ENCODE data around the gene MKRN2OS.

MKRN2OS gene

GRCh38 chr3:12518261-12519028 lies 26.9 kb downstream of the MKRN2OS start:
- peaks cover 0 to 3% (median 0%) of the 10 kb centered on the region in 5 experiments for H3K9me3 ChIP-seq (ENCODE audit: control extremely low read depth in 1 of 5, control insufficient read depth in 4 of 5, insufficient read depth in 2 of 5, low read depth in 1 of 5, low read length in 4 of 5)
- POLR2A ChIA-PET: no interaction called here
- H3K27me3 ChIP-seq (replicated peaks in 2 of 5; ENCODE audit: control insufficient read depth in 4 of 5, insufficient read depth in 5 of 5, low read length in 4 of 5): no peaks in the 10 kb centered on the region
- 100% methylated on average over 5 of the region's 6 CpGs for WGBS (ENCODE audit: insufficient coverage)
- no peak for DNase-seq
- no peaks in the 10 kb centered on the region for H3K4me1 ChIP-seq (ENCODE audit: control extremely low read depth in 1 of 4, control insufficient read depth in 4 of 4, insufficient read depth in 4 of 4, low read length in 3 of 4)
- CTCF ChIA-PET: no interaction called here
- H3K27ac ChIP-seq (ENCODE audit: insufficient read depth in 1 of 2, low read depth in 1 of 2, low read length in 2 of 2, poor library complexity in 1 of 2, severe bottlenecking in 2 of 2): no peak overlapping the region
- H3K36me3 ChIP-seq (ENCODE audit: control insufficient read depth in 4 of 4, insufficient read depth in 4 of 4, low read length in 3 of 4): peaks cover 16 to 53% (median 31%) of the 10 kb centered on the region in 4 experiments
- H3K4me3 ChIP-seq (ENCODE audit: control insufficient read depth in 1 of 7, extremely low read depth in 1 of 7, insufficient read depth in 4 of 7, low read depth in 2 of 7, low read length in 6 of 7): no peak overlapping the region

- no peak overlapping the region for H3K27ac ChIP-seq (ENCODE audit: insufficient read depth in 1 of 2, low read depth in 1 of 2, low read length in 2 of 2, poor library complexity in 1 of 2, severe bottlenecking in 2 of 2)
- 97% methylated on average over 5 of the region's 11 CpGs for WGBS (ENCODE audit: insufficient coverage)
- POLR2A ChIA-PET: no interaction called here
- H3K27me3 ChIP-seq (replicated peaks in 2 of 5; ENCODE audit: control insufficient read depth in 4 of 5, insufficient read depth in 5 of 5, low read length in 4 of 5): no peaks in the 10 kb centered on the region
- H3K36me3 ChIP-seq (ENCODE audit: control insufficient read depth in 4 of 4, insufficient read depth in 4 of 4, low read length in 3 of 4): peaks cover 11 to 49% (median 28%) of the 10 kb centered on the region in 4 experiments
- H3K4me1 ChIP-seq (ENCODE audit: control extremely low read depth in 1 of 4, control insufficient read depth in 4 of 4, insufficient read depth in 4 of 4, low read length in 3 of 4): no peaks in the 10 kb centered on the region
- CTCF ChIA-PET: no interaction called here
- H3K9me3 ChIP-seq (ENCODE audit: control extremely low read depth in 1 of 5, control insufficient read depth in 4 of 5, insufficient read depth in 2 of 5, low read depth in 1 of 5, low read length in 4 of 5): peaks cover 0 to 3% (median 0%) of the 10 kb centered on the region in 5 experiments
- no peak for DNase-seq
- H3K4me3 ChIP-seq (ENCODE audit: control insufficient read depth in 1 of 7, extremely low read depth in 1 of 7, insufficient read depth in 4 of 7, low read depth in 2 of 7, low read length in 6 of 7): no peak overlapping the region
Measured at GRCh38 chr3:12516873-12517272, 28.4 kb downstream of the MKRN2OS start.

DNA sequence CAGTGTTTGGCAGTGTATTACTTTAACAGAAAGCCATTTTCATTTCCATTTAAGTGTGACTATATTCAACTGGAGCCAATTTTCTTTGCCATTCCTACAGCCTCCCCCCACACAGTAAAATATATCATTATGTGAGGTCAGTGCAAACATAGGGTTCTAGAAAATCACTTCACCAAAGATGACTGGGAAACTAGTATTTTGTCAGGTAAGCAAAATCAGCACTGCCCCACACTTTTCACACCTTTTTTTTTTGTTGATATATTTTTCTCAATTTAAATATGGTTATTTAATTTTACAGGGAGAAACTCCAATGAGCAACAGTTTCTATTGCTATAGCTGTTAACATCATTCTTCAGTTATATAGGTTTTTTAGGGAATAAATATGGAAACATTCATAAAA lies 29.7 kb downstream of the MKRN2OS start:
- H3K9me3 ChIP-seq (ENCODE audit: control extremely low read depth in 1 of 5, control insufficient read depth in 4 of 5, insufficient read depth in 2 of 5, low read depth in 1 of 5, low read length in 4 of 5): no peaks in the 10 kb centered on the region
- H3K27me3 ChIP-seq (replicated peaks in 2 of 5; ENCODE audit: control insufficient read depth in 4 of 5, insufficient read depth in 5 of 5, low read length in 4 of 5): no peaks in the 10 kb centered on the region
- H3K4me3 ChIP-seq (ENCODE audit: control insufficient read depth in 1 of 7, extremely low read depth in 1 of 7, insufficient read depth in 4 of 7, low read depth in 2 of 7, low read length in 6 of 7): no peak overlapping the region
- DNase-seq: no peak
- H3K36me3 ChIP-seq (ENCODE audit: control insufficient read depth in 4 of 4, insufficient read depth in 4 of 4, low read length in 3 of 4): peaks cover 11 to 43% (median 25%) of the 10 kb centered on the region in 4 experiments
- ChIA-PET CTCF (no interaction called here), POLR2A (interaction anchor here (0.6 kb wide), 1 partner anchor 18 kb away, joined by 3 read pairs; no protein-coding TSS in a partner anchor)
- H3K4me1 ChIP-seq (ENCODE audit: control extremely low read depth in 1 of 4, control insufficient read depth in 4 of 4, insufficient read depth in 4 of 4, low read length in 3 of 4): no peaks in the 10 kb centered on the region
- H3K27ac ChIP-seq (ENCODE audit: insufficient read depth in 1 of 2, low read depth in 1 of 2, low read length in 2 of 2, poor library complexity in 1 of 2, severe bottlenecking in 2 of 2): no peak overlapping the region

DNA sequence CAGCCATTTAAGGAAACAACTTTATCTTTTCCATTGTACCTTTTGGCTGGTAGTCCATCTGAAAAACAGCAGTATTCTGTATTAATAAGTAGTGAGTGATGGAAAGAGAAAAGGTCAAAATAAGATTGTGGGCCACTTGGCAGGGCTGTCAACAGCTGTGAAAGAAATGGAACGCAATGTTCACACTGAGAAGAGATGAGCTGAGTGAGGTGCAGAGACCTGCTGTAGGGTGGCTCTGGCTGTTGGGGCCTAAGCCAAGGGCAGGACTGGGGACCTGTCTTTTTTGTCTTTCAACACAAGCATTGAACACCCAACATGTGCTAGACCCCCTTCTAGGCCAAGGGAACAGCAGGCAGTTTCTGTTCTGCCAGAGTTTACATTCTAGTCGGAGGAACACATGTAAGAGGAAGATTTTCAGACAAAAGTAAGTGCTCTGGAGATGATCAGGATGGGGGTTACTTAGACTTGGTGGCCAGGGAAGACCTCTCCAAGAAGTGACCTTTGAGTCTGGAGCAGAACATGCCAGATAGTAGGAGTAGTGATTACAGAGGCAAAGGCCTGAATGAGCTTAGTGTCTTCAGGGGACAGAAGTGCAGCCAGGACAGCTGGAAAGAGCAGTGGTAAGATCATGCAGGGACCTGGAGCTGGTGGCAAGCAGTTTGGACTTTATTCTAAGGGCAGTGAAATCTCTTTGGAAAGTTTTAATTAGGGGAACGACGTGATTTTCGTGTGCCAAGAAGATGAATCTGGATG lies 31.4 kb downstream of the MKRN2OS start:
- Histone ChIP-seq H3K36me3 (ENCODE audit: control insufficient read depth in 4 of 4, insufficient read depth in 4 of 4, low read length in 3 of 4) (peaks cover 12 to 51% (median 27%) of the 10 kb centered on the region in 4 experiments), H3K9me3 (ENCODE audit: control extremely low read depth in 1 of 5, control insufficient read depth in 4 of 5, insufficient read depth in 2 of 5, low read depth in 1 of 5, low read length in 4 of 5) (no peaks in the 10 kb centered on the region), H3K4me3 (ENCODE audit: control insufficient read depth in 1 of 7, extremely low read depth in 1 of 7, insufficient read depth in 4 of 7, low read depth in 2 of 7, low read length in 6 of 7) (no peak overlapping the region), H3K27ac (ENCODE audit: insufficient read depth in 1 of 2, low read depth in 1 of 2, low read length in 2 of 2, poor library complexity in 1 of 2, severe bottlenecking in 2 of 2) (no peak overlapping the region), H3K4me1 (ENCODE audit: control extremely low read depth in 1 of 4, control insufficient read depth in 4 of 4, insufficient read depth in 4 of 4, low read length in 3 of 4) (no peaks in the 10 kb centered on the region), H3K27me3 (replicated peaks in 2 of 5; ENCODE audit: control insufficient read depth in 4 of 5, insufficient read depth in 5 of 5, low read length in 4 of 5) (no peaks in the 10 kb centered on the region)
- ChIA-PET CTCF (interaction anchor here (0.9 to 1.6 kb wide), 2 partner anchors 12 to 14 kb away, joined by 3 read pairs; no protein-coding TSS in a partner anchor), POLR2A (no interaction called here)
- no peak for DNase-seq
- 95% methylated on average over 5 of the region's 5 CpGs for WGBS (ENCODE audit: insufficient coverage)

DNA sequence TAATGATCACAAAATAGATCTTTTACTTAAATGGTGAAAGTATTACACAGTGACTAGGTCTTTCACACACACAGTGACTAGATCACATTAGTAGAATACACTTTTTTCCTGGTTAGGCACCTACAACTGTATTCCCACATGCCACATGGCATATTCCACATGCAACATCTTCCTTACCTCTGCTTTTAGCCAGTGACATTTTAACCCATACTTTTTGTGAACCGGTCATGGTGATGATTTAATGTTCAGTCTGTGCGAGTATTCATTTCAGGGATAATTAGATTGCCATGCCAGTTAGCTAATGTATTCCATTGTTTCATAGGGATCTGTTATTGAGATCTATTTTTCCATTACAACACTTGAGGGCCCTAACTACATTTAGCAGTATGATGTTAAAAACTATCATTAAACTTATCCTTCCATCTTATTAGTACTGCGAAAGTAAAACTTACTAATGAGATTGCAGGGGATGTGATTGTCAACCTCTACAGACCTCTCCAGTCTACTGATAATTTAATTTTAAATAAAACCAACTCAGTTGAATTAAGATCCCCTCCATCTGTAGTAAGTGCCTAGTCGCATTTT lies 32.7 kb downstream of the MKRN2OS start:
- no peak for DNase-seq
- Histone ChIP-seq H3K27ac (ENCODE audit: insufficient read depth in 1 of 2, low read depth in 1 of 2, low read length in 2 of 2, poor library complexity in 1 of 2, severe bottlenecking in 2 of 2) (no peak overlapping the region), H3K4me1 (ENCODE audit: control extremely low read depth in 1 of 4, control insufficient read depth in 4 of 4, insufficient read depth in 4 of 4, low read length in 3 of 4) (no peaks in the 10 kb centered on the region), H3K4me3 (ENCODE audit: control insufficient read depth in 1 of 7, extremely low read depth in 1 of 7, insufficient read depth in 4 of 7, low read depth in 2 of 7, low read length in 6 of 7) (no peak overlapping the region), H3K9me3 (ENCODE audit: control extremely low read depth in 1 of 5, control insufficient read depth in 4 of 5, insufficient read depth in 2 of 5, low read depth in 1 of 5, low read length in 4 of 5) (no peaks in the 10 kb centered on the region), H3K36me3 (ENCODE audit: control insufficient read depth in 4 of 4, insufficient read depth in 4 of 4, low read length in 3 of 4) (peaks cover 12 to 56% (median 31%) of the 10 kb centered on the region in 4 experiments), H3K27me3 (replicated peaks in 2 of 5; ENCODE audit: control insufficient read depth in 4 of 5, insufficient read depth in 5 of 5, low read length in 4 of 5) (no peaks in the 10 kb centered on the region)
- ChIA-PET POLR2A (no interaction called here), CTCF (no interaction called here)
- WGBS (ENCODE audit: insufficient coverage): no CpG with 5 or more reads among the region's 4 CpGs

DNA sequence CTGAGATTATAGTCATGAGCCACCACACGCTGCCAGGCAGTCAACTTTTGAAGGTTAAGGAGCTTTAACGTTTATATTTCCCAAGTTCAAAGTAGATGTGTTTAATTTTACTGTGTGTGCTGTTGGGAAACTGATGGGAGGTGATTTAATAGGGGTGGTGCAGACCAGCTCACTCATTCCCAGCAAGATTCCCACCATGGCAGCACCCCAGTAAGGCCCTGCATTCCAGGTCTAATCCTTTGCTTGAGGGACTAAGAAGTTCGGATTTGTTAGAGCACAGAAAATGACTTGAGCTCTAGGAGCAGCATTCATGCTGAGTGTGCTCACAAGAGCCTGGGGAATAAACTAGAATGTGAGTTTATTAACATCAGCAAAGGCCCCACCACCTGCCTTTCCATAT lies 35.8 kb downstream of the MKRN2OS start:
- ChIA-PET POLR2A (no interaction called here), CTCF (no interaction called here)
- no peak overlapping the region for H3K27ac ChIP-seq (ENCODE audit: insufficient read depth in 1 of 2, low read depth in 1 of 2, low read length in 2 of 2, poor library complexity in 1 of 2, severe bottlenecking in 2 of 2)
- H3K9me3 ChIP-seq (ENCODE audit: control extremely low read depth in 1 of 5, control insufficient read depth in 4 of 5, insufficient read depth in 2 of 5, low read depth in 1 of 5, low read length in 4 of 5): no peaks in the 10 kb centered on the region
- H3K27me3 ChIP-seq (replicated peaks in 2 of 5; ENCODE audit: control insufficient read depth in 4 of 5, insufficient read depth in 5 of 5, low read length in 4 of 5): no peaks in the 10 kb centered on the region
- no peak overlapping the region for H3K4me3 ChIP-seq (ENCODE audit: control insufficient read depth in 1 of 7, extremely low read depth in 1 of 7, insufficient read depth in 4 of 7, low read depth in 2 of 7, low read length in 6 of 7)
- H3K4me1 ChIP-seq (ENCODE audit: control extremely low read depth in 1 of 4, control insufficient read depth in 4 of 4, insufficient read depth in 4 of 4, low read length in 3 of 4): no peaks in the 10 kb centered on the region
- no peak for DNase-seq
- H3K36me3 ChIP-seq (ENCODE audit: control insufficient read depth in 4 of 4, insufficient read depth in 4 of 4, low read length in 3 of 4): peaks cover 12 to 60% (median 40%) of the 10 kb centered on the region in 4 experiments
- 100% methylated on average over 2 of the region's 3 CpGs for WGBS (ENCODE audit: insufficient coverage)

GRCh38 chr3:12508291-12508700 lies 37.0 kb downstream of the MKRN2OS start:
- Histone ChIP-seq H3K36me3 (ENCODE audit: control insufficient read depth in 4 of 4, insufficient read depth in 4 of 4, low read length in 3 of 4) (peaks cover 4 to 60% (median 39%) of the 10 kb centered on the region in 4 experiments), H3K4me3 (ENCODE audit: control insufficient read depth in 1 of 7, extremely low read depth in 1 of 7, insufficient read depth in 4 of 7, low read depth in 2 of 7, low read length in 6 of 7) (no peak overlapping the region), H3K27me3 (replicated peaks in 2 of 5; ENCODE audit: control insufficient read depth in 4 of 5, insufficient read depth in 5 of 5, low read length in 4 of 5) (no peaks in the 10 kb centered on the region), H3K4me1 (ENCODE audit: control extremely low read depth in 1 of 4, control insufficient read depth in 4 of 4, insufficient read depth in 4 of 4, low read length in 3 of 4) (peaks cover 0 to 7% (median 1%) of the 10 kb centered on the region in 4 experiments), H3K27ac (ENCODE audit: insufficient read depth in 1 of 2, low read depth in 1 of 2, low read length in 2 of 2, poor library complexity in 1 of 2, severe bottlenecking in 2 of 2) (no peak overlapping the region), H3K9me3 (ENCODE audit: control extremely low read depth in 1 of 5, control insufficient read depth in 4 of 5, insufficient read depth in 2 of 5, low read depth in 1 of 5, low read length in 4 of 5) (no peaks in the 10 kb centered on the region)
- ChIA-PET CTCF (interaction anchor here (0.6 to 1.1 kb wide), 3 partner anchors 13 to 1767 kb away, joined by 3 to 4 read pairs (median 3); partner anchors contain the start of gene MKRN2OS), POLR2A (no interaction called here)
- DNase-seq: no peak
- WGBS (ENCODE audit: insufficient coverage): 100% methylated on average over 3 of the region's 5 CpGs
